Activated CD4-positive, alpha-beta T cell treated with anti-CD3 and anti-CD28 coated beads for 36 hours (primary cell): ENCODE results near the gene ZKSCAN5. TPM values are rescaled to one million over a fixed set of nuclear protein-coding genes. Genes with fewer than 3 reads are reported as not detected.

Experiments used
- ATAC-seq: fragments of 200-7000 bp; cut with Tn5 transposase; one replicate; pipeline ENCODE4 v1.10.0; 2021; ENCODE audit warnings: mild to moderate bottlenecking, moderate library complexity
- CTCF ChIA-PET: fragments of 350-600 bp; sonication (Branson Sonifier 250); formaldehyde crosslinking; loops from one replicate; lab custom pipeline; 2021; ENCODE audit warnings: antibody characterized with exemption; lab: Charles Lee
- POLR2A ChIA-PET: fragments of 350-600 bp; sonication (Branson Sonifier 250); formaldehyde crosslinking; loops from one replicate; lab custom pipeline; 2021; ENCODE audit warnings: antibody characterized with exemption, inconsistent platforms; lab: Charles Lee
- DNase-seq: peaks from one replicate; pipeline ENCODE4 v3.0.0-alpha.2; 2020
- H3K27ac Mint-ChIP-seq: one replicate; pipeline ENCODE4 v1.8.0; 2021; ENCODE audit warnings: mixed read lengths
- H3K27me3 Mint-ChIP-seq: one replicate; pipeline ENCODE4 v1.8.0; 2021; ENCODE audit warnings: mixed read lengths
- H3K36me3 Mint-ChIP-seq: one replicate; pipeline ENCODE4 v1.8.0; 2021; ENCODE audit warnings: low read depth, mixed read lengths
- H3K4me1 Mint-ChIP-seq: one replicate; pipeline ENCODE4 v1.8.0; 2021; ENCODE audit warnings: mixed read lengths
- H3K4me3 Mint-ChIP-seq: one replicate; pipeline ENCODE4 v1.8.0; 2021; ENCODE audit warnings: mild to moderate bottlenecking, moderate library complexity, mixed read lengths
- H3K9me3 Mint-ChIP-seq: one replicate; pipeline ENCODE4 v1.8.0; 2021; ENCODE audit warnings: low read depth, mixed read lengths
- intact Hi-C, 2 experiments: fragments of 100-400 bp; cut with DNase I in 1 of 2; cut with micrococcal nuclease in 1 of 2; formaldehyde crosslinking; loops; one replicate each; pipeline versions ENCODE4 v1.14.2 to v1.15.1; 2022 to 2024; cut with DNase I, micrococcal nuclease
- total RNA-seq, 2 experiments: library from RNA; stranded (reverse); gene quantifications; one replicate each; pipeline ENCODE4 v1.2.3, GENCODE V29; 2021

Gene ZKSCAN5
- total RNA-seq = 10 to 100 TPM; 10.1 to 12.1 TPM

- ChIA-PET POLR2A (interaction anchor here (0.7 to 1.4 kb wide), 8 partner anchors 31 to 924 kb away, joined by 3 to 10 read pairs (median 4); partner anchors contain the start of genes BUD31, PDAP1, ZCWPW1 and ZNF655), CTCF (interaction anchor here (0.8 to 2.1 kb wide), 6 partner anchors 16 to 118 kb away, joined by 3 to 6 read pairs (median 3); partner anchors contain the start of gene ZNF655)
- intact Hi-C loops = loop anchor here (1.0 to 10.0 kb wide), 15 partner anchors 32 to 924 kb away; partner anchors contain the start of genes BUD31 (in 2 of the 2), CPSF4 (in 2 of the 2), FAM200A (in 2 of the 2) and PDAP1 (in 2 of the 2)
- peaks cover 4% of the 10 kb centered on the region for H3K9me3 Mint-ChIP-seq
- peaks cover 25% of the 10 kb centered on the region for H3K4me1 Mint-ChIP-seq
- DNase-seq (peak; percentile 99), ATAC-seq (peak; percentile 87)
- H3K27me3 Mint-ChIP-seq = no peaks in the 10 kb centered on the region
- peak within 1 kb of the TSS; percentile 87 for H3K4me3 Mint-ChIP-seq
- peak within 1 kb of the TSS; percentile 97 for H3K27ac Mint-ChIP-seq
- peaks cover 12% of the 10 kb centered on the region for H3K36me3 Mint-ChIP-seq
Observed at GRCh38 chr7:99504603-99505323, at the start of gene ZKSCAN5. Gene ZKSCAN5 (plus strand): TSS chr7:99504662. CDS start chr7:99506045, 1,383 bp downstream.

DNA sequence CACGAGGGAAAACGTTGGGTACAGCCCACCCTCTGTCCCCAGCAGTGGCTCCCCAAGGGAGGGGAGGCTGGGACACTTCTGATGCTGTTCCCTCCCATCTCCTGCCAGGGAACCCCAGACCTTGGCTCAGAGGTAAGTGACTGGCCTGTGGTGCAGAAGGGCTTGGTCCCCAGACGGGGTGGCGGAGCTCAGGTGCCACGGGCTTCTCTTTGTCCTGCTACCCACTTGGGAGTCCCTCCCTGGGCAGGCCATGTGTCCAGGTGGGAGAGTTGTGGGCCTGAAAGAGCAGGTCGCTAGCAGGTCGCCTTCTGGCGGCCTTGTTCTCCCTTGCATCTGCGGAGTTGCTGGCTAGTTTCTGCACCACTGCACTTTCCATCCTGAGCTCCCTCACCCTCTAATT, 48.6 kb upstream of the ZKSCAN5 start:
- CTCF ChIA-PET = no interaction called here
- Mint-ChIP-seq H3K4me1 (peaks cover 5% of the 10 kb centered on the region), H3K4me3 (no peak overlapping the region), H3K27ac (no peak overlapping the region), H3K9me3 (no peaks in the 10 kb centered on the region), H3K36me3 (peaks cover 43% of the 10 kb centered on the region), H3K27me3 (no peaks in the 10 kb centered on the region)
- no peak for ATAC-seq
- intact Hi-C loops = no loop called here
- DNase-seq = no peak
- POLR2A ChIA-PET = interaction anchor here (0.6 kb wide), 1 partner anchor 461 kb away, joined by 3 read pairs; no protein-coding TSS in a partner anchor

GRCh38 chr7:99456288-99456687, 48.2 kb upstream of the ZKSCAN5 start:
- Mint-ChIP-seq H3K27me3 (no peaks in the 10 kb centered on the region), H3K27ac (no peak overlapping the region), H3K4me1 (peaks cover 5% of the 10 kb centered on the region), H3K9me3 (no peaks in the 10 kb centered on the region), H3K4me3 (no peak overlapping the region), H3K36me3 (peaks cover 40% of the 10 kb centered on the region)
- POLR2A ChIA-PET = interaction anchor here (0.6 kb wide), 1 partner anchor 461 kb away, joined by 3 read pairs; no protein-coding TSS in a partner anchor
- CTCF ChIA-PET = no interaction called here
- ATAC-seq = no peak
- intact Hi-C loops = no loop called here
- DNase-seq = no peak

DNA sequence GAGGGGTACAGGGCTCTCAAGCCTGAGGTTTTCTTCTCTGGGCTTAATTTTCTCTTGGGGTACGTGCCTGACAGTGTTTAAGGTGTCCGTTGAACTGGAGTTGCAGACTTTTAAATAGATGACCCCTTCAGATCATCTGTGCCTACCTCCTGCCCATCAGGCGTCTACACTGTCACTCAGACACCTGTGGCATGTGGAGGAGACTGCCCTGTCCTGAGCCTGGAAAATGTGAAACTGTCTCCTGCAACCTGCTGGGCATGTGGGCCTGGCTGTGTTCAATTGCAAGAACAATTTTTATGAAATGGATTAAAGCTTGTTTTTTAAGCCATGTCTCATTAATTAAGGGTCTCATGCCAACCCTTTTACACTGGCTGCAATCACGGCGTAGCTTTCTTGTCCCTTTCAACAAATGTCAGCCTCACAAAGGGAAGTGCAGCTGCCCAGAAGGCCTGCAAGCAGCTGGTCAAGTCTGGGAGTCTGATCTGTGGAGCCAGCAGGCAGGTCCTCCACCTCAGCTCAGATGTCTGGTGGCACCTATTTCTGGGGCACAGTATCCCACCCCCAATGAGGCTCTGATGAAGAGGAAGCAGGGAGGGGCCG, 47.3 kb upstream of the ZKSCAN5 start:
- H3K27ac Mint-ChIP-seq = no peak overlapping the region

GRCh38 chr7:99457650-99458493, 46.6 kb upstream of the ZKSCAN5 start:
- Mint-ChIP-seq H3K27ac (no peak overlapping the region), H3K4me1 (peaks cover 12% of the 10 kb centered on the region), H3K9me3 (no peaks in the 10 kb centered on the region), H3K27me3 (no peaks in the 10 kb centered on the region), H3K4me3 (no peak overlapping the region), H3K36me3 (peaks cover 48% of the 10 kb centered on the region)
- ChIA-PET CTCF (interaction anchor here (1.1 kb wide), 1 partner anchor 90 kb away, joined by 3 read pairs; no protein-coding TSS in a partner anchor), POLR2A (no interaction called here)
- DNase-seq (no peak), ATAC-seq (no peak)
- intact Hi-C loops = no loop called here

More for the DNA sequence above, 47.3 kb upstream of the ZKSCAN5 start:
- Mint-ChIP-seq H3K4me3 (no peak overlapping the region), H3K4me1 (peaks cover 8% of the 10 kb centered on the region), H3K27me3 (no peaks in the 10 kb centered on the region), H3K36me3 (peaks cover 44% of the 10 kb centered on the region), H3K9me3 (no peaks in the 10 kb centered on the region)
- ATAC-seq (no peak), DNase-seq (no peak)
- ChIA-PET CTCF (interaction anchor here (1.1 kb wide), 1 partner anchor 90 kb away, joined by 3 read pairs; no protein-coding TSS in a partner anchor), POLR2A (no interaction called here)
- intact Hi-C loops = no loop called here

- peak; percentile 84 for ATAC-seq
- Mint-ChIP-seq H3K27ac (peak overlapping the region; percentile 39), H3K9me3 (no peaks in the 10 kb centered on the region), H3K36me3 (peaks cover 49% of the 10 kb centered on the region), H3K4me1 (peaks cover 19% of the 10 kb centered on the region), H3K4me3 (no peak overlapping the region), H3K27me3 (no peaks in the 10 kb centered on the region)
- POLR2A ChIA-PET = interaction anchor here (0.6 kb wide), 1 partner anchor 69 kb away, joined by 8 read pairs; no protein-coding TSS in a partner anchor
- CTCF ChIA-PET = interaction anchor here (0.7 to 1.6 kb wide), 3 partner anchors 19 to 97 kb away, joined by 3 read pairs; no protein-coding TSS in a partner anchor
- peak; percentile 65 for DNase-seq
- intact Hi-C loops = no loop called here
Observed at GRCh38 chr7:99459087-99459486, 45.4 kb upstream of the ZKSCAN5 start.

DNA sequence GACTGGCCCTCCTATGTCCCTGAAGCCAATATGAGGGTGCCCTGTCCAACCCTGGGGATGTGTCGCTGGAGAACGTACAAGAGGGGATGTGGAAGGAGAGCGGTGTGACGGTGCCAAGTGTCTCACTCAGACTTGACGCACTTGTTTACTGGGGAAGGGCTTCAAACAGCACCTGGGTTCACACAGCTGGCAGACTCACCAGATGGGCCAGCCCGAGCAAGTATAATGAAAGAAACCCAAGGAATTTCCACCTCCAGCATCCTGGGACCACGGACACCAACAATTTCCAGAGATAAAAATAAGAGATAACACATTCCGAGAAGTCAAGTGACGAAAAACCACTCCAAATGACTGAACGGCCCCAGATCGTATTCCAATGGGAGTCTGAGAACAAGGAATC, 43.8 kb upstream of the ZKSCAN5 start:
- POLR2A ChIA-PET = no interaction called here
- peaks cover 31% of the 10 kb centered on the region for H3K4me1 Mint-ChIP-seq
- ATAC-seq (no peak), DNase-seq (no peak)
- peaks cover 54% of the 10 kb centered on the region for H3K36me3 Mint-ChIP-seq
- no peaks in the 10 kb centered on the region for H3K27me3 Mint-ChIP-seq
- intact Hi-C loops = no loop called here
- CTCF ChIA-PET = interaction anchor here (0.7 kb wide), 1 partner anchor 44 kb away, joined by 8 read pairs; no protein-coding TSS in a partner anchor
- H3K9me3 Mint-ChIP-seq = no peaks in the 10 kb centered on the region
- peak overlapping the region; percentile 35 for H3K27ac Mint-ChIP-seq
- no peak overlapping the region for H3K4me3 Mint-ChIP-seq

GRCh38 chr7:99461221-99461620, 43.2 kb upstream of the ZKSCAN5 start:
- ChIA-PET POLR2A (no interaction called here), CTCF (interaction anchor here (0.7 kb wide), 1 partner anchor 45 kb away, joined by 8 read pairs; no protein-coding TSS in a partner anchor)
- H3K4me1 Mint-ChIP-seq = peaks cover 33% of the 10 kb centered on the region

DNA sequence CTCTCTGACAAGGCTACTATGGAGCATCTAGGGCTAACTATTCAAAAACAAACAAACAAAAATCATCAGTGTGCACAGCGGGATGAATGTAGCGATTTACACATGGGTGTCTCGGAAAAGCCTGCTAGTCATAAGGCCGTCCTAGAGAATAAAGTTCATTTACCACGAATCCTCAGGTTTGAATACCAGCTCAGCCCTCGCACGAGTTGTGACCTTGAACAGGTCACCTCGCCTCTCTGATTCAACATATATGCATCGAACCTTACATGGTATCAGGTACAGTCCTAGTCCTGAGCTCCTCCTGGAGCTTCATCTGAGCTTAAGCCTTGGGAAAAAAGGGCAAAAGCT, 39.1 kb upstream of the ZKSCAN5 start:
- H3K36me3 Mint-ChIP-seq = peaks cover 30% of the 10 kb centered on the region

More at GRCh38 chr7:99461221-99461620, 43.2 kb upstream of the ZKSCAN5 start:
- intact Hi-C loops = no loop called here
- Mint-ChIP-seq H3K4me3 (no peak overlapping the region), H3K27ac (no peak overlapping the region), H3K9me3 (no peaks in the 10 kb centered on the region), H3K27me3 (no peaks in the 10 kb centered on the region), H3K36me3 (peaks cover 56% of the 10 kb centered on the region)
- DNase-seq = no peak
- no peak for ATAC-seq

DNA sequence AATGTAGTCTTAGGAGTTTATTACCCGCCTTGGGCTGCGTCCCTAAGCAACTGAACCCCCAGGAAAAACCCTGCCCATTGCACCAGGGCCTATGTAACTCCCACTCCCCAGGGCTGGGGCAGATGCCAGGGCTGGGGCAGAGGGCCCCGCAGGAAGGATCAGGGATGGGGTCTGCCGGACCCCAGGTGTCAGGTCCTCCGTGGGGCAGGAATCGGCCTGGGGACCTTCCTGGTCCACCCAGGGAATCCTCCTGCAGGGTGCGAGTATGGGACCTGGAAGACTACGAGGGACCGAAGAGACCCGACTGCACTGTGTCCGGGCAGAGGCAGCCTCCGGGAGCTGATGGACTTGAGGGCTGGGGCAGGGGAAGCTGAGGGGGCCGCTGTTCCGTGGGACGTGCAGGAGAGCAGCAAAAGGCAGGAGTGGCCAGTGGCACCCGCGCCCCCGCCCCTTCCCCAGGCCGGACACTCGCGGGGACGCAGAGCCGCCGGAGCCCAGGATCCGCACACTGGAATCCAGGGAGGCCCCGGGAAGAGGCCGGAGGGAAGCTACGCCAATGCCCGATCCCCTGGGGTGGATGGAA, 36.0 kb upstream of the ZKSCAN5 start:
- H3K27me3 Mint-ChIP-seq = no peaks in the 10 kb centered on the region
- ChIA-PET CTCF (no interaction called here), POLR2A (no interaction called here)
- H3K36me3 Mint-ChIP-seq = peaks cover 21% of the 10 kb centered on the region
- DNase-seq = no peak
- no peak overlapping the region for H3K27ac Mint-ChIP-seq
- peaks cover 26% of the 10 kb centered on the region for H3K4me1 Mint-ChIP-seq
- no peaks in the 10 kb centered on the region for H3K9me3 Mint-ChIP-seq
- no peak for ATAC-seq
- H3K4me3 Mint-ChIP-seq = no peak overlapping the region
- intact Hi-C loops = loop anchor here in 1 of 2 experiments (5.0 kb wide), 1 partner anchor 61 kb away; the partner anchor contains the start of genes BUD31 and PDAP1

More for the DNA sequence above, 39.1 kb upstream of the ZKSCAN5 start:
- H3K27ac Mint-ChIP-seq = peak overlapping the region; percentile 84
- no peaks in the 10 kb centered on the region for H3K9me3 Mint-ChIP-seq
- H3K27me3 Mint-ChIP-seq = no peaks in the 10 kb centered on the region
- peak; percentile 4 for ATAC-seq
- DNase-seq = peak; percentile 31
- peak overlapping the region; percentile 85 for H3K4me3 Mint-ChIP-seq
- peaks cover 34% of the 10 kb centered on the region for H3K4me1 Mint-ChIP-seq
- ChIA-PET POLR2A (interaction anchor here (0.6 kb wide), 1 partner anchor 57 kb away, joined by 3 read pairs; the partner anchor contains the start of gene PDAP1), CTCF (interaction anchor here (0.6 to 1.1 kb wide), 4 partner anchors 14 to 115 kb away, joined by 3 to 4 read pairs (median 4); partner anchors contain the start of gene ZNF394)
- intact Hi-C loops = loop anchor here in 1 of 2 experiments (5.0 kb wide), 1 partner anchor 58 kb away; the partner anchor contains the start of genes BUD31 and PDAP1
